Left colon (tissue), 2 donors: Measurements from ENCODE around the gene CYP27A1. TPM values are rescaled to one million over a fixed set of nuclear protein-coding genes. Genes with fewer than 3 reads are reported as not detected.

Experiments
- microRNA-seq, 2 donors: library from miRNA; unstranded; fragments of <30 nt; microRNA quantifications; one replicate each; pipeline versions ENCODE4 v1.1.0 to v1.2.0, GENCODE V29; 2020
- total RNA-seq, 2 donors: library from RNA; stranded (reverse); fragmentation: NEBNext Ultra II Directional; extraction: Animal tissue kit (Norgen Biotek cat#: 25700); gene quantifications; one replicate each; pipeline ENCODE4 v1.2.1, GENCODE V29; 2021
- donor health status: DM: no; HTN: no; CAD: no.
- donor health status: DM: yes; HTN: yes; CAD: no.

The CYP27A1 gene
- total RNA-seq, 2 donors from 2014 or later: 28.1 to 52.7 TPM

Small RNA genes lying within 50 kb of the gene (microRNA-seq; reads per million reads assigned to microRNA genes)
- 0 reads per million in 2 donors for gene MIR9500

Other genes with a start within 250 kb of the CYP27A1 start
- 10 to 100 TPM in 1 of 2 donors, 1 to 10 TPM in 1; 9.3 to 14.6 TPM for gene USP37, start 213.8 kb upstream of the CYP27A1 start, total RNA-seq
- gene CNOT9, start 213.3 kb upstream of the CYP27A1 start, total RNA-seq: 10 to 100 TPM; 32.7 to 39.1 TPM
- gene PLCD4, start 174.2 kb upstream of the CYP27A1 start, total RNA-seq: 1 to 10 TPM; 1.0 to 3.8 TPM
- 10 to 100 TPM; 17.9 to 19.5 TPM for gene ZNF142, start 122.5 kb upstream of the CYP27A1 start, total RNA-seq
- 10 to 100 TPM; 29.5 to 30.2 TPM for gene BCS1L, start 122.5 kb upstream of the CYP27A1 start, total RNA-seq
- gene RNF25, start 110.1 kb upstream of the CYP27A1 start, total RNA-seq: 10 to 100 TPM; 14.6 to 14.9 TPM
- gene STK36, start 110.1 kb upstream of the CYP27A1 start, total RNA-seq: 10 to 100 TPM; 21.3 to 25.6 TPM
- 10 to 100 TPM; 17.6 to 25.4 TPM for gene TTLL4, start 71.3 kb upstream of the CYP27A1 start, total RNA-seq
- gene PRKAG3, start 49.7 kb downstream of the CYP27A1 start, total RNA-seq: not detected
- gene WNT6, start 77.7 kb downstream of the CYP27A1 start, total RNA-seq: under 1 TPM; 0.43 to 0.92 TPM
- 1 to 10 TPM in 1 of 2 donors, under 1 TPM in 1; 0.31 to 1.9 TPM for gene WNT10A, start 98.7 kb downstream of the CYP27A1 start, total RNA-seq
- gene CDK5R2, start 177.5 kb downstream of the CYP27A1 start, total RNA-seq: under 1 TPM; 0.22 to 0.37 TPM
- gene FEV, start 203.0 kb downstream of the CYP27A1 start, total RNA-seq: 1 to 10 TPM; 3.9 to 4.8 TPM
- gene CRYBA2, start 211.3 kb downstream of the CYP27A1 start, total RNA-seq: 1 to 10 TPM; 4.1 to 6.9 TPM